ENCODE measurements around the gene LTBP1. TPM values are rescaled to one million over a fixed set of nuclear protein-coding genes. Genes with fewer than 3 reads are reported as not detected.

Gene LTBP1
- total RNA-seq, 1 experiment from 2014 or later = 10.3 TPM

GRCh38 chr2:33115196-33115595 lies 168.4 kb downstream of the LTBP1 start:
- TF ChIP-seq EZH2 (IDR thresholded peaks at IDR 0.05; ENCODE audit: low read depth) (no peak), CTCF (conservative IDR thresholded peaks at IDR 0.05) (no peak)
- H3K36me3 ChIP-seq (ENCODE audit: low read depth) = no peaks in the 10 kb centered on the region
- no peak overlapping the region for H3K4me2 ChIP-seq
- no peaks in the 10 kb centered on the region for H3K79me2 ChIP-seq (ENCODE audit: low read depth)
- intact Hi-C loops (cut with micrococcal nuclease; ENCODE audit: unreplicated experiment) = no loop called here
- no peak for DNase-seq
- H2AFZ ChIP-seq = no peak overlapping the region
- H3K4me1 ChIP-seq (replicated peaks; ENCODE audit: insufficient read depth) = no peaks in the 10 kb centered on the region
- no peaks in the 10 kb centered on the region for H3F3A ChIP-seq (ENCODE audit: insufficient read depth, low read depth)
- H4K20me1 ChIP-seq (ENCODE audit: insufficient read depth) = no peaks in the 10 kb centered on the region
- no peaks in the 10 kb centered on the region for H3K9me3 ChIP-seq (ENCODE audit: insufficient read depth, low read depth)
- BruUV-seq (replicated peaks) = no TSS peak
- no peak overlapping the region for H3K4me3 ChIP-seq
- CTCF ChIA-PET = no interaction called here
- H3K27ac ChIP-seq = no peak overlapping the region
- no peaks in the 10 kb centered on the region for H3K9me2 ChIP-seq (ENCODE audit: insufficient read depth)
- POLR2A ChIA-PET (ENCODE audit: unreplicated experiment) = no interaction called here
- no peaks in the 10 kb centered on the region for H3K27me3 ChIP-seq (ENCODE audit: insufficient read depth, low read depth)

GRCh38 chr2:33115728-33116127 lies 169.0 kb downstream of the LTBP1 start:
- TF ChIP-seq CTCF (conservative IDR thresholded peaks at IDR 0.05) = no peak
- no peak for TF ChIP-seq EZH2 (IDR thresholded peaks at IDR 0.05; ENCODE audit: low read depth)
- BruUV-seq (replicated peaks) = no TSS peak
- Histone ChIP-seq H2AFZ (no peak overlapping the region), H3K4me2 (no peak overlapping the region), H3K27me3 (ENCODE audit: insufficient read depth, low read depth) (no peaks in the 10 kb centered on the region), H3F3A (ENCODE audit: insufficient read depth, low read depth) (no peaks in the 10 kb centered on the region), H3K4me1 (replicated peaks; ENCODE audit: insufficient read depth) (no peaks in the 10 kb centered on the region), H3K9me3 (ENCODE audit: insufficient read depth, low read depth) (no peaks in the 10 kb centered on the region), H3K79me2 (ENCODE audit: low read depth) (no peaks in the 10 kb centered on the region), H3K27ac (no peak overlapping the region), H3K4me3 (no peak overlapping the region), H4K20me1 (ENCODE audit: insufficient read depth) (no peaks in the 10 kb centered on the region), H3K36me3 (ENCODE audit: low read depth) (no peaks in the 10 kb centered on the region), H3K9me2 (ENCODE audit: insufficient read depth) (0 out of 2 replicates have a peak, but pooled peaks cover 4% of the 10 kb centered on the region)
- CTCF ChIA-PET = no interaction called here
- intact Hi-C loops (cut with micrococcal nuclease; ENCODE audit: unreplicated experiment) = no loop called here
- POLR2A ChIA-PET (ENCODE audit: unreplicated experiment) = no interaction called here
- DNase-seq = no peak

GRCh38 chr2:33116799-33117198 lies 170.0 kb downstream of the LTBP1 start:
- H3F3A ChIP-seq (ENCODE audit: insufficient read depth, low read depth) = no peaks in the 10 kb centered on the region
- no peaks in the 10 kb centered on the region for H3K27me3 ChIP-seq (ENCODE audit: insufficient read depth, low read depth)
- ChIA-PET CTCF (no interaction called here), POLR2A (ENCODE audit: unreplicated experiment) (no interaction called here)
- no peak overlapping the region for H3K27ac ChIP-seq
- no peaks in the 10 kb centered on the region for H3K4me1 ChIP-seq (replicated peaks; ENCODE audit: insufficient read depth)
- no peaks in the 10 kb centered on the region for H4K20me1 ChIP-seq (ENCODE audit: insufficient read depth)
- H2AFZ ChIP-seq = no peak overlapping the region
- BruUV-seq (replicated peaks) = no TSS peak
- H3K4me2 ChIP-seq = no peak overlapping the region
- TF ChIP-seq EZH2 (IDR thresholded peaks at IDR 0.05; ENCODE audit: low read depth) (no peak), CTCF (conservative IDR thresholded peaks at IDR 0.05) (no peak)
- no peak overlapping the region for H3K4me3 ChIP-seq
- H3K9me3 ChIP-seq (ENCODE audit: insufficient read depth, low read depth) = no peaks in the 10 kb centered on the region
- intact Hi-C loops (cut with micrococcal nuclease; ENCODE audit: unreplicated experiment) = no loop called here
- no peaks in the 10 kb centered on the region for H3K36me3 ChIP-seq (ENCODE audit: low read depth)
- DNase-seq = no peak
- H3K9me2 ChIP-seq (ENCODE audit: insufficient read depth) = 0 out of 2 replicates have a peak, but pooled peaks cover 9% of the 10 kb centered on the region
- no peaks in the 10 kb centered on the region for H3K79me2 ChIP-seq (ENCODE audit: low read depth)
